ENCODE results near the gene LMAN2L.

The LMAN2L gene

GRCh38 chr2:96763511-96764252, 23.8 kb upstream of the LMAN2L start:
- peak overlapping the region; percentile 52 for H3K4me2 ChIP-seq (ENCODE audit: low read length, poor library complexity, severe bottlenecking)
- H3K27ac ChIP-seq (ENCODE audit: low read length, poor library complexity, severe bottlenecking) = no peak overlapping the region
- H4K91ac ChIP-seq (ENCODE audit: low read length) = no peak overlapping the region
- no peak overlapping the region for H2BK120ac ChIP-seq (ENCODE audit: low read depth, low read length)
- H3K23ac ChIP-seq (ENCODE audit: low read length in 2 of 2) = no peak overlapping the region
- peaks cover 0 to 3% of the 10 kb centered on the region in 2 experiments for H3K36me3 ChIP-seq (ENCODE audit: control insufficient read depth in 1 of 2, insufficient read depth in 2 of 2, low read depth in 1 of 2, low read length in 2 of 2)
- H3K4me1 ChIP-seq (ENCODE audit: control insufficient read depth, insufficient read depth, low read depth, low read length) = peaks cover 38% of the 10 kb centered on the region
- peak overlapping the region; percentile 58 for H3K9ac ChIP-seq (ENCODE audit: low read length)
- H3K4me3 ChIP-seq (ENCODE audit: insufficient read depth in 1 of 2, low read depth in 1 of 2, low read length in 2 of 2) = peak overlapping the region in 1 of 2 experiments; percentile 94
- DNase-seq = peak; percentile 26
- H2BK15ac ChIP-seq (ENCODE audit: low read depth, poor library complexity, severe bottlenecking) = no peak overlapping the region
- 41% methylated on average over 5 of the region's 7 CpGs for WGBS
- peak overlapping the region in 1 of 2 experiments; percentile 17 for H3K4ac ChIP-seq (ENCODE audit: low read depth in 1 of 2, low read length in 2 of 2)
- peak overlapping the region; percentile 12 for H4K8ac ChIP-seq (ENCODE audit: low read length)
- no peaks in the 10 kb centered on the region for H3K9me3 ChIP-seq (ENCODE audit: control insufficient read depth, low read length)
- peaks cover 32% of the 10 kb centered on the region for H3K79me1 ChIP-seq (replicated peaks; ENCODE audit: low read length, poor library complexity, severe bottlenecking)
- H3K14ac ChIP-seq (ENCODE audit: low read length in 2 of 2) = no peak overlapping the region
- H3K27me3 ChIP-seq (ENCODE audit: control insufficient read depth in 1 of 2, insufficient read depth in 1 of 2, low read length in 2 of 2) = no peaks in the 10 kb centered on the region
- no peak overlapping the region for H2AK5ac ChIP-seq (ENCODE audit: low read length, severe bottlenecking)
- H3K18ac ChIP-seq (ENCODE audit: low read depth in 1 of 2, low read length in 2 of 2) = no peak overlapping the region
- H2BK5ac ChIP-seq (ENCODE audit: low read depth, low read length, poor library complexity, severe bottlenecking) = no peak overlapping the region
- H2AFZ ChIP-seq (ENCODE audit: low read depth, low read length) = no peak overlapping the region
- no peak overlapping the region for H2BK12ac ChIP-seq (ENCODE audit: low read length in 2 of 2)

- Histone ChIP-seq H2AFZ (ENCODE audit: low read depth, low read length) (no peak overlapping the region), H3K9me3 (ENCODE audit: control insufficient read depth, low read length) (no peaks in the 10 kb centered on the region), H3K23ac (ENCODE audit: low read length in 2 of 2) (no peak overlapping the region), H3K4ac (ENCODE audit: low read depth in 1 of 2, low read length in 2 of 2) (no peak overlapping the region), H3K4me3 (ENCODE audit: insufficient read depth in 1 of 2, low read depth in 1 of 2, low read length in 2 of 2) (peak overlapping the region in 1 of 2 experiments; percentile 94), H3K9ac (ENCODE audit: low read length) (peak overlapping the region; percentile 10), H3K27ac (ENCODE audit: low read length, poor library complexity, severe bottlenecking) (no peak overlapping the region), H4K91ac (ENCODE audit: low read length) (no peak overlapping the region), H2BK120ac (ENCODE audit: low read depth, low read length) (no peak overlapping the region), H3K79me1 (replicated peaks; ENCODE audit: low read length, poor library complexity, severe bottlenecking) (peaks cover 32% of the 10 kb centered on the region), H2AK5ac (ENCODE audit: low read length, severe bottlenecking) (no peak overlapping the region), H4K8ac (ENCODE audit: low read length) (no peak overlapping the region), H2BK12ac (ENCODE audit: low read length in 2 of 2) (no peak overlapping the region), H3K18ac (ENCODE audit: low read depth in 1 of 2, low read length in 2 of 2) (no peak overlapping the region), H3K4me2 (ENCODE audit: low read length, poor library complexity, severe bottlenecking) (peak overlapping the region; percentile 52), H2BK15ac (ENCODE audit: low read depth, poor library complexity, severe bottlenecking) (no peak overlapping the region), H3K14ac (ENCODE audit: low read length in 2 of 2) (peak overlapping the region in 1 of 2 experiments; percentile 27), H3K4me1 (ENCODE audit: control insufficient read depth, insufficient read depth, low read depth, low read length) (peaks cover 38% of the 10 kb centered on the region), H2BK5ac (ENCODE audit: low read depth, low read length, poor library complexity, severe bottlenecking) (no peak overlapping the region), H3K36me3 (ENCODE audit: control insufficient read depth in 1 of 2, insufficient read depth in 2 of 2, low read depth in 1 of 2, low read length in 2 of 2) (peaks cover 0 to 3% of the 10 kb centered on the region in 2 experiments), H3K27me3 (ENCODE audit: control insufficient read depth in 1 of 2, insufficient read depth in 1 of 2, low read length in 2 of 2) (no peaks in the 10 kb centered on the region)
- WGBS = 56% methylated on average over 15 of the region's 15 CpGs
- DNase-seq = no peak
Observed at GRCh38 chr2:96762529-96763311, 22.9 kb upstream of the LMAN2L start.

- Histone ChIP-seq H4K8ac (ENCODE audit: low read length) (peak overlapping the region; percentile 93), H2BK5ac (ENCODE audit: low read depth, low read length, poor library complexity, severe bottlenecking) (no peak overlapping the region), H3K9me3 (ENCODE audit: control insufficient read depth, low read length) (no peaks in the 10 kb centered on the region), H3K36me3 (ENCODE audit: control insufficient read depth in 1 of 2, insufficient read depth in 2 of 2, low read depth in 1 of 2, low read length in 2 of 2) (no peaks in the 10 kb centered on the region), H3K4me1 (ENCODE audit: control insufficient read depth, insufficient read depth, low read depth, low read length) (peaks cover 38% of the 10 kb centered on the region), H3K9ac (ENCODE audit: low read length) (peak overlapping the region; percentile 88), H2BK120ac (ENCODE audit: low read depth, low read length) (peak overlapping the region; percentile 30), H3K27me3 (ENCODE audit: control insufficient read depth in 1 of 2, insufficient read depth in 1 of 2, low read length in 2 of 2) (no peaks in the 10 kb centered on the region), H2AK5ac (ENCODE audit: low read length, severe bottlenecking) (no peak overlapping the region), H3K27ac (ENCODE audit: low read length, poor library complexity, severe bottlenecking) (no peak overlapping the region), H3K79me1 (replicated peaks; ENCODE audit: low read length, poor library complexity, severe bottlenecking) (peaks cover 24% of the 10 kb centered on the region), H3K14ac (ENCODE audit: low read length in 2 of 2) (peak overlapping the region in 1 of 2 experiments; percentile 86), H3K18ac (ENCODE audit: low read depth in 1 of 2, low read length in 2 of 2) (peak overlapping the region; percentile 59 to 86), H3K23ac (ENCODE audit: low read length in 2 of 2) (no peak overlapping the region), H3K4me3 (ENCODE audit: insufficient read depth in 1 of 2, low read depth in 1 of 2, low read length in 2 of 2) (peak overlapping the region; percentile 69 to 94), H2AFZ (ENCODE audit: low read depth, low read length) (peak overlapping the region; percentile 10), H2BK15ac (ENCODE audit: low read depth, poor library complexity, severe bottlenecking) (no peak overlapping the region), H3K4me2 (ENCODE audit: low read length, poor library complexity, severe bottlenecking) (peak overlapping the region; percentile 41), H4K91ac (ENCODE audit: low read length) (peak overlapping the region; percentile 81), H2BK12ac (ENCODE audit: low read length in 2 of 2) (peak overlapping the region; percentile 28 to 82), H3K4ac (ENCODE audit: low read depth in 1 of 2, low read length in 2 of 2) (peak overlapping the region; percentile 55 to 66)
- peak; percentile 21 for DNase-seq
- 49% methylated on average over 58 of the region's 59 CpGs for WGBS
Observed at GRCh38 chr2:96760986-96761832, 21.3 kb upstream of the LMAN2L start.
